Upper lobe of right lung (tissue), 1 donor: ENCODE results near the gene ATR. TPM values are rescaled to one million over a fixed set of nuclear protein-coding genes. Genes with fewer than 3 reads are reported as not detected.

ENCODE experiments used
- total RNA-seq: library from RNA; stranded (reverse); fragmentation: NEBNext Ultra II Directional; extraction: Animal tissue kit (Norgen Biotek cat#: 25700); gene quantifications from one replicate; pipeline ENCODE4 v1.2.1, GENCODE V29; 2021
- donor health status: DM: no; HTN: yes; CAD: no; lungs with severe emphysema.

ATR gene
- total RNA-seq, 1 donor from 2014 or later = 23.0 TPM

Other genes starting within 250 kb of the ATR start
- 46.1 TPM for gene XRN1, start 130.7 kb downstream of the ATR start, total RNA-seq
- gene PLS1, start 17.7 kb upstream of the ATR start, total RNA-seq = 26.0 TPM
- 5.6 TPM for gene TRPC1, start 145.3 kb upstream of the ATR start, total RNA-seq